ENCODE results near the gene OLA1. TPM values are rescaled to one million over a fixed set of nuclear protein-coding genes. Genes with fewer than 3 reads are reported as not detected.

Gene OLA1
- total RNA-seq, 1 donor: 101 TPM

DNA sequence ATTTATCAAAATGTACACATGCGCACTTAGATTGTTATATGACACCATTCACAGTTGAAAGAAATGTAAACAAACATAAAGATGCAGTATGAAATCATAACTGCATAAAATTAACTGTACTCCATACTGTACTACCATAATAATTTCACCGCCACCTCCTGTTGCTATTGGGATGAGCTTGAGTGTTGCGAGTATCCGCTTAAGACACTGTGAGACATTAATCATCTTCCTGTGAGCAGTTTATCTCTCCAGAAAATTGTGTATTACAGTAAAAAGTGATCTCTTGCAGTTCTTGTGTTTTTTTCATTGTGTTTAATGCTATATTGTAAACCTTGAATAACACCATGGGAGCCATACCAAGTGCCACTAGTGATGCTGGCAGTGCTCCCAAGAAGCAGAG lies 46.1 kb downstream of the OLA1 start:
- H3K4me3 ChIP-seq (ENCODE audit: low read depth, low read length): no peak overlapping the region
- DNase-seq (ENCODE audit: low read depth): no peak
- no peak for TF ChIP-seq CTCF (IDR thresholded peaks at IDR 0.05; ENCODE audit: insufficient read depth, low read depth, low read length)

GRCh38 chr2:174198846-174199564 lies 49.3 kb downstream of the OLA1 start:
- no peak overlapping the region for H3K4me3 ChIP-seq (ENCODE audit: low read depth, low read length)
- DNase-seq (ENCODE audit: low read depth): peak; percentile 15
- TF ChIP-seq CTCF (IDR thresholded peaks at IDR 0.05; ENCODE audit: insufficient read depth, low read depth, low read length): no peak

DNA sequence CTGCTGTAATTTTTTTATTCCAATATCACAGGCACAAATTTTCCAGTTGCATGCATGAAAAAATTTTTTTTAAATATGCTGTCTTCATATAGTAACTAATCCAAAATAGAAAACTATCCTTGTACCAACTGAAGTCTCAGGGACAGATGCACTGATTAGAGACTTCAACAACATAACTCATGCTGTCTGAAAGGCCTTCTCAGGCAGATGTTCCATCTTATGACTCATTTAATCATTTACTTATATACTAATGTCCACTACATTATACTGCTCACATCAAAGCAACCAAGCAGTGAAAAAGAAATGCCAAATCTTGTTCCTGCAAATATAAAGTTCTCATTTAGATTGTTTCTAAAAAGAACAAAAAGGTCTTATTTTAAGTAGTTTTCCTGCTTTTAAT lies 53.1 kb downstream of the OLA1 start:
- no peak overlapping the region for H3K4me3 ChIP-seq (ENCODE audit: low read depth, low read length)
- DNase-seq (ENCODE audit: low read depth): peak; percentile 14
- no peak for TF ChIP-seq CTCF (IDR thresholded peaks at IDR 0.05; ENCODE audit: insufficient read depth, low read depth, low read length)

DNA sequence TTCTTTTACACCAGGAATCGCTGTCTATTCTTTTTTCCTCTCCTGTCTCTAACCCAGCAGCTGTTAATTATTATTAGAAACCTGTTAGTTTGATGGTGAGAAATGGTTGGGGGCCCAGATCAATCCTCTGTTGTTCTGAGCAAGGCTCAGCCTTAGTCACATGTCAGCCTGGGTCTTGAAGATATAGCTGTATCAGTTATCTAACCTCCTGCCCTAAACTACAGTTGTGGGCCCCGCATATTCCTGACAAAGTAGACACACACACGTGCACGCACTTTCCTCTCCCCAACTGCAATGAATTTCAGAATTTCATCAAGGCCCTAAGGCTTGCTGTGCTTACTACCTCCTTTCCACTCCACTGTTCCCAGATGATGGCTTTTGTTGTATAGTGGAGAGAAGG lies 54.6 kb downstream of the OLA1 start:
- no peak for TF ChIP-seq CTCF (IDR thresholded peaks at IDR 0.05; ENCODE audit: insufficient read depth, low read depth, low read length)
- H3K4me3 ChIP-seq (ENCODE audit: low read depth, low read length): no peak overlapping the region
- DNase-seq (ENCODE audit: low read depth): no peak

GRCh38 chr2:174192664-174193063 lies 55.7 kb downstream of the OLA1 start:
- no peak for DNase-seq (ENCODE audit: low read depth)
- TF ChIP-seq CTCF (IDR thresholded peaks at IDR 0.05; ENCODE audit: insufficient read depth, low read depth, low read length): no peak
- H3K4me3 ChIP-seq (ENCODE audit: low read depth, low read length): no peak overlapping the region

GRCh38 chr2:174191342-174192074 lies 56.8 kb downstream of the OLA1 start:
- H3K4me3 ChIP-seq (ENCODE audit: low read depth, low read length): no peak overlapping the region
- TF ChIP-seq CTCF (IDR thresholded peaks at IDR 0.05; ENCODE audit: insufficient read depth, low read depth, low read length): no peak
- no peak for DNase-seq (ENCODE audit: low read depth)
